HG03558 (cell line): Measurements from ENCODE around the gene AMPH.

Experiments used
- ATAC-seq: cut with Tn5 transposase; IDR thresholded peaks from one replicate; pipeline ENCODE4 v1.9.1; 2021; ENCODE audit warnings: moderate number of reproducible peaks; ENCODE audit not compliant: unreplicated experiment; ENCODE audit errors: extremely low read depth

Gene AMPH

DNA sequence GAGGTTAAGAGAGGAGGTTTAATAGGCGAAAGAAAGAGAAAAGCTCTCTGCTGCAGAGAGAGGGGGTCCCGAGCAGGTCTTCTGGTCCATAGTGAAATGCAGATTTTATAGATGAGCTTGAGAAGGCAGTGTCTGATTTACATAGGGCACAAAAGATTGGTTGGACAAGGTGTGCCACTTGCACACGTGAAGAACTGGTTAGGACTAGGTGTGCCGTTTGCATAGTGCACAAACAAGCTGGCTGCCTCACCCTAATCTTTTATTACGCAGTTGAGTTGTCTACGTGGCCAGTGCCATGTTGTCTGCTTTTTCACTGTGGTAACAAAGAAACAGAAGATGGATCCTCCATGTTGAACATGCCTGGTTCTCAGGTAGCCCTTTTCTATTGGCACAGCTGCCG is 82.6 kb downstream of the AMPH start:
- ATAC-seq: no peak

DNA sequence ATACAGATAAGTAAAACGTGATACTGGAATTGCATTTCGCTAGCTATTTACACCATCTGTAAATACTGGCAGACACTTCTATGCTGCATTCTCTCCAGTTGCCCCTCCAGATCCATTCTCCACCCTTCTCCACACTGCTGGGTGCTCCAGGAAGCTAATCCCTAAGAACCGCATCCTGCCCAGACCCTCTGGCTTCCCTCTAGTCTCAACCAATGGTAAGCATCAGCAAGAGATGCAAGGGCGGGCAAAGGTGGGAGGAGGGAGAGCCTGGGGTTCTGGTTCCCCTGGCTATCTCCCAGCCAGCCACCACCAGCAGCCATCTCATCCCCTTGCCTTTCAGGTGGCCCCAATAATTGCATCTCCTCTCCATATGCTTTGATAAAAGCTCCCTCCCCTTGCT is 84.4 kb downstream of the AMPH start:
- ATAC-seq: no peak

DNA sequence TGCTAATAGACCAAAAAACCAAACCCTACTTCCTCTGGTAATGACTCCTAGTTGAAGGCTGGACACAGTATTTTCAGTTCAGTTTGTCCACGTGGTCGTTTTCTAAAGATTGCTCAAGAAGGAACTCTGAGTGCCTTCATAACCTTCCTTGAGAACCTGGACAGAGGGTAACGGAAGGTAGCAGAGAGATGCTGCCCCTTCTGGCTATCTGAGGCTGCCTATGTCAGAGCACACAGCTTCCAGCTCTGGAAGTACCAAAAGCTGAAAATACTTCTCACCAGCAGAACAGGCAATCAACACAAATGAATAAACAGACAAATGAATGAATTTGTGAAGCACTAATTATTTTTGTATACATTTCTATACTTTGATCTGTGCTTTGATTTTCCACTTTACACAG is 85.2 kb downstream of the AMPH start:
- no peak for ATAC-seq

DNA sequence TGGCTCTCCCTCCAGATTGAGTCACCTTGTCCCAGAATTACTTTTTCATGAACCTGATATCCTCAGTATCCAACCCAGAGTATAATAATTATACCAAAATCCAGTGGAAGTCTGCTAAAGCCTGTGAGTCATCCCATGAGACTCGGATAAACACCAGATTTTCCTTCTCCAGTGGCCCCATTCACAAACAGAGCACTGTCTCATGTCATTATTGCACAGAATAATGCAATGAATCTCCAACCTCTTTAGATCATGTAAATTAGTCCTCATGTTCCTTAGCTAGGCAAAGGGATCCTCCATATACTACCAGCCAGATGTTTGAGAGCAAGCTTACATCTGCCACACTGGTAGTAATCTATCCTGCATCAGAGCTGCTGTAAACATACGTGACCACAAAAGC is 89.0 kb downstream of the AMPH start:
- ATAC-seq: no peak

DNA sequence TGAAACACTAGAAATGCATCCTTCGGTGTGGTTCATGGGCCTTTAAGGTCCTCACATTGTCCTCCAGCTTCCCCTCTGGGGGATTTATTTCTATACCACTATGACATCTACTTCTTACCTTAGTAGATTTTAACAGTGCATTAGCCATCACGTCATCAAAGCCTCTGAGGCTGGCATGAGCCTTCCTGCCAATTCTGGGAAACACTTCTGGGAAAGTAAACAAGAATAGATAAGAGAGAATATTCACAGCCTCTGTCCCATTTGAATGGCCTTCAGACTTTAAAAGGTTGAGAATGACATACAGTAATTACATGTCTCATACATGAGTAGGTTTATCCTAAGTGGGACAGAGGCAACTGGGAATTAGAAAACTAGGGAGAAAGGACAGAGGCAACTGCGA is 89.7 kb downstream of the AMPH start:
- no peak for ATAC-seq

DNA sequence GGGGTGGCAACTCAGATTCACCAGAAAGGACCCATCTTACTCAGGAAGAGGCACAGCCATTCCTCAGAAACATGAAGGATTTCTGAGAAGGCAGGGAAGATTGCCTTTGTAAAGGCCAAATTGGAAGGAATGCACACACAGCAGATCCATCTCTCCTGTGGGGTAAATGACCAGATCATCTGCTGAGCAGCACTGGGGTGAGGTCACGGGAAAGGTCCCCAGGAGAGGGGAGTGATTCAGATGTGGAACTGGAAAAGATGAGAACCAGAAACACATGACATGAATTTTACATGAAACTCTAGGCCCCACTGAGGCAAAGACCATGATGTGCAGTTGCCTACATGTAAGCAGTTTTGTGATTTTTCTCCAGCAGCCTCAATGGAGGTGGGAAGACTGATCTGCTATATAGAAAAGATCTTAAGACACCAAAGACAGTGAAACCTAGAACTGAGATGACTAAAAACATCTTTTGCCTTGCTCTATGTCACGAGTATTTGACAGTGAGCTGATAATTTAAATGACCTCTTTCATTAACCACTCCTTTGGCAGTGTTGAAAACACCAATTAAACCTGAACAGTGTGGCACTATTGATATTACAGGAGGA is 91.6 kb downstream of the AMPH start:
- ATAC-seq: no peak

DNA sequence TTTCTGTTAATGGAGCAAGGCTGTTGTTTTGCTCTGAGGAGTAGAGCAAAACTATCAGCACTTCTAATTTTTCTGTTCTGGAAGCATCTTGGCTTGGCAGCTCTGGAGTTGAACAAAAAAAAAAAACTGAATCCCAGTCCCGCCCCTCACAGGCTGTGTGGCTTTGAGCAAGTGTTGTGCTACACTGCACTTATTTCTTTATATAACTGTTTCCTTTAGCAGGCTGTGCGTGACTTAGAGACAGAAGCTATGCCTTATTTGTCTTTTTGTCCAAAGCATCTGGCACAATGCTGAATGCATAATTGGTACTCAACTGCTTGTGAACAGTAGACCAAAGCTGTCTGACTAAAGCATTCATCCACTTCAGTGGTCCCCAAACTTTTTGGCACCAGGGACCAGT is 96.1 kb downstream of the AMPH start:
- no peak for ATAC-seq

DNA sequence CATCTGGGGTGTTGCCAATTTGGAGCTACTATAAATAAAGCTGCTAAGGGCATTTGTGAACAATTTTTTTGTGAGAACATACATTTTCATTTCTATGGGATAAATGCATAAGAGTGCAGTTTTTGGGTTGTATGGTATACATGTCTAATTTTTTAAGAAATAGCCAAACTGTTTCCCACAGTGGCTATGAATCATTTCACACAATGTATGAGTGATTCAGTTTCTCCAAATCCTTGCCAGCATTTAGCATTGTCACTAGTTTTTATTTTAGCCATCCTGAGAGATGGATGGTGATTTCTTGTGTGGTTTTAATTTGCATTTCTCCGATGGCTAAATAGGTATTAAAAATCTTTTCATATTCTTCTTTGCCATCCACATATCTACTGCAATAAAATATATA is 105.3 kb downstream of the AMPH start:
- ATAC-seq: no peak

DNA sequence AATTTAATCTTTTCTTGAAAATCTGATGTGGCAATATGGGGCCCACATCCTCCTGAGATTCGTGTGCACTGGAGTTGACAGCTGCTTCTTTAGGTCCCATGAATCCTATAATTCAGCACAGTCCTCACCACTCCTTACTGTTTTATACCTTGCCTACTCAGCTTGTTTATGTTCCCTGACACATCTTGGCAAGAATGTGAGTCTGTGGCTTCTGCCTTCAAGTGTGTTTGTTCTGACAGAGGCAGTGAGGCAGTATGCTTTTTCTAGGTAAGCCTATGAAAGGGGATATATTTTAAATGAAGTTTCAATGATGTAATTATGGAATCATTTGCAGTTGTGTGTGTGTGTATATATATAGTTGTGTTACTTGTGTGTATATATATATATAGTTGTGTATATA is 106.4 kb downstream of the AMPH start:
- no peak for ATAC-seq

DNA sequence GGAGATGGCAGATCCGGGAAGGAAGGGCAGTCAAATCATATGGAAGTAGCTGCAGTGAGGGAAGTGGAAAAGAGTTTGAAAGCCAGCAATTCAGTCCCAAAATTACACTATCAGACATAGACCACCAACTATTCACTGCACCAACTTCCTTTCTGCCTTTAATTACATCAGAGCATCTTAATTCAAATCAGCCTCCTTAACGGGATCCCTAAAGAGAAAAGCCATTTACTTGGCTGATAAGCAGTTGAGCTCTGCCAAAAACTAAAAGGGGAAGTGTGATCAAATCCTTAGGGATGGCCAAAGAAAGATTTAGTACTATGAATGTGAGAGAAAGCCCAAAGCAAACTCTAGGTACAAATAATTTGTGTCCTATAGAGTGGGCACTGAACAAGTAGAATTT is 110.4 kb downstream of the AMPH start:
- no peak for ATAC-seq

DNA sequence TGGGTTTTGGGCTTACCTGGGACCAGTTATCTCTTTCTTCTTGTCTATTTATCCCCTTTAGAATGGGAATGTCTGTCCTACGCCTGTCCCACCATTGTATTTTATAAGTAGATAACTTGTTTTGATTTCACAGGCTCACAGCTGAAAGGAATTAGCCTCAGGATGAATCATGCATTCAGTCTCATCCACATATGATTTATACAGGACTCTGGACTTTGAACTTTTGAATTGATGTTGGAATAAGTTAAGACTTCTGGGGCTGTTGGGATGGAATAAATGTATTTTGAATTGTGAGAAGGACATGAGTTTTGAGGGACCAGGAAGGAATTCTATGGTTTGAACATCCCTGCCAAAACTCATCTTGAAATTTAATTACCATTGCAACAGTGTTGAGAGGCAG is 112.6 kb downstream of the AMPH start:
- ATAC-seq: no peak

DNA sequence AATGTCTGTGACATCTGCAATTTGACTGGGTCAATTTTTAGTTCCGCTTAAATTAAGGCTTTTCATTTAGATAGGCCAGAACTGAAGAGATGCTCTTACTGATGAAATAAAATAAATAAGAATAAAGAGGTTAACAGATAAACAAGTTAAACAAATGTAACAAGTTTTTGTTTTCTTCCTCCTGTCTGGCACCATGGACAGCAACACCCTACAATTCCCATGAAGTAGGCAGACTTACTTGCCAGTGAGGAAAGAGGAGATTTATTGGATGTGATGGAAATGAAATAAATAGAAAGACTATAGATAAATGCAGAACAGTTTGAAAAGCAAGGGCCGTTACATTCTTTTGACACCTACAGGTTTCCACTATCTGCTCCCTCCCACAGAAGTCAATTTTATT is 118.5 kb downstream of the AMPH start:
- ATAC-seq: no peak

DNA sequence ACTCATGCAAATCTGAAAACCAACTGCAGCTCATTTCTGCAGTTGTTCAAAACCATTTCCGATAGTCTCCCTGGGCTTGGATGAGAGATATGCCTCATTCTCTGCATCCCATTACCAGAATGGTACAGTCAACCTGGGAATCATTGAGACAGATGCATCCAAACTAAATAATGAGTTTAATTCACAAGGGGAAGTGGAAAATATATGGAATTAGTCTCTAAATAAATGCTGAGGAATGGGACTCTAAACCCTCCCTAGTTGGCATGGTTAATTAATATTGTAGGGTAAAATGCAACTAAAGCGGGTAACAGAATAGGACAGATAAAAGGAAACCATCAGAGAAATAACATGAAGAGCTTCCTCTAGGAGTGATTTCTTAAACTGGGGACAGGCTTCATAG is 118.9 kb downstream of the AMPH start:
- ATAC-seq: no peak

DNA sequence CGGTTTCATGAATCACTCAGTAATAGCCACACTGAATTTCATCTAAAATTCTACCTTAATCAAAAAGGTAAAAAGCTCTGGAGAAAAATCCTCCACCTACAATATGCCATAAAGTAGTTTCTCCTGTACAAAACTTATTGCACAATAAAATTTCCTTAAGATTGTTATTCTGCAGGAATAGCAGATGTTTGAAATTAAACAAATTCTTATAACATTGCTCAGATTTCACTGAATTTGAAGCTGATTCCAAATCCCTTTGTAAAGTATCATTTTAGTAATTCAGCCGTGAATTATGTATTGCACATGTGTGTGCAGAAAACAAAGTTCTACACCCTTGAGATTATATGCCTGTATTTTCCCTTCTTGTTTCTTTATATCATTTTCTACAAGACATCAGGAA is 123.8 kb downstream of the AMPH start:
- no peak for ATAC-seq

DNA sequence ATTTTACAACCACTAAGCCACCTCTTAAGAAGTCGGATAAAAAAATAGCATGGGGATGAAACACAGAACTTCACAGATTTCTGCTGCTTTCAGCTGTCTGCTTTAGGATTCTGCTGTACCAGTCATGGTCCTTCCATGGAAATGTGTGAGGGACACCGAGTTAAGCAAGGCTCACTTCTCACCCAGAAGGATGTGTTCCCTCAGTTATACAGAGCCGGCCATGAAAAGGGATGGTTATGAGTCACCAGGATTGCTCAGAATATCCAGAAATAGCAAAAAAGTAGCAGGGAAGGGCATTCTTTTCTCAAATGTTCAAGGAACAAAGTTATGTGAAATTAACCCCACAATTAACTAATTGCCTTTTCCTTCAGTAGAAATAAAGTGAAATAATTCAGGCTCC is 124.4 kb downstream of the AMPH start:
- ATAC-seq: no peak

DNA sequence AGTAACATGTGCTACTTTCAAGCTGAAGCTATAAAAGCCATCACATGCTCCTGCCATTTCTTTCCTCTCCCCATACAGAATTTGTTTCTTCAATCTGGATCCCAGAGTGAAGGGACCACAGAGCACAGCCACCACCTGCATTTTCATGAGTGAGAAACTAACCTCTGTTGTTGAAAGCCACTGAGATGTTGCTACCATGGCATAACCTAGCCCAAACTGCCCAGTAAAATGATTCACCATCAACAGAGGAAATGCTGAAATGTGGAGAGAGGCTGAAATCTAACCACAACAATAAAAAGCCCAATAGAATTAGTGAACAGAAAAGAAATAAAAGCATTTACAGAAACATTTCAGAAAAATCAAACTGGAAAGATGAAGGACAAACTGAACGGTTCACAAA is 125.2 kb downstream of the AMPH start:
- no peak for ATAC-seq

DNA sequence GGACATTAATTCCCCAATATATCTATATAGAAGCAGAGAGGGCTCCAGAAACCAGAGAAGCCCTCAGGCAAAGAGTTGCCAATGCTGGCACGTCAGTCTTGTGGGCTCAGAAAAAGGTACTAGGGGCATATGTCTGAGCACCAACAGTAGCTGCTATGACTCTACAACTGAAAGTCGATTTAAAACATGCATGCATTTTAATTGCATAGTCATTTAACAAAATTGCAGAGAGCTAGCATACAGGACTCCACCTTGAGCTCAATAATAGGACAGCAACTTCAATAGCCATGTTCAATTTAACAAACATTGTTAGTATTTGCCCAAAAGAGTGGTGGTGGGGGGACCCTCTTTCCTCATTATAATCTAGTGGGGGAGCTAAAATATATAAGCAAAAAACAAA is 126.5 kb downstream of the AMPH start:
- ATAC-seq: no peak

DNA sequence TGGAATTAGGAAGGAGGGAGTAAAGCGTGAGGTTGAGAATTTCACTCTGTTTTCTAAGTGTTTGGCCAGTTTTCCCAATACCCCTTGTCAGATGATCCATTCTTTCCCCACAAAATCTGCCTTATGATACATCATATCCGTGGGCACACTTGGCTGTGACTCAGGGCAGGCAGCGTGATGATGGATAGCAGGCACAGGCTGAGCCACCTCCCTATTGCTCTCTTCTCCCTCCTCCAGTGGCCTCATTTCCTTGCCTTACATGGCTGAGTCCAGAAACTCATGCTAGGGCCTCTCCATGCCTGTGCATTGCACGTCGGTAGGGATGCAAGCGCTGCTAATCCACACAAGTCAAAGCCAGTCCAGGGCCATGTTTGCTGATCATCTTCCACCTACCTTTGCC is 128.3 kb downstream of the AMPH start:
- no peak for ATAC-seq

DNA sequence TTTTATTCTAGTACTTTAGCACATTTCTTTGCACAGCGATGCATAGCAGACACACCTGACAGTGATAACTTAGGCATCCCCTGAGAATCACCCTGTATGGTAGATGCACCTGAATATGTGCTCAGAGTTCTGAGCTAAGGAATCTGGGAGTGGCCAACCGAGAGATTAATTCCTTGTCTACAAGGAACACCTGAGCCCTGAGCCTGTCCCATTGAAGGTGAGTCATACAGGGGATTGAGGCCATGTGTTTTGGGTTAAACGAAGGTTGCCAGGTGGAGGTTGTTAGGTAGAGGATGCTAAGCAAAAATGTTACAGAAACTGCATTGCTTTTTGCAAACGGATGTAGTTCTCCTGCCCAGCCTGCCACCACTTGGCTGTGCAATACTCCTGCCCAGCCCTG is 128.9 kb downstream of the AMPH start:
- no peak for ATAC-seq

DNA sequence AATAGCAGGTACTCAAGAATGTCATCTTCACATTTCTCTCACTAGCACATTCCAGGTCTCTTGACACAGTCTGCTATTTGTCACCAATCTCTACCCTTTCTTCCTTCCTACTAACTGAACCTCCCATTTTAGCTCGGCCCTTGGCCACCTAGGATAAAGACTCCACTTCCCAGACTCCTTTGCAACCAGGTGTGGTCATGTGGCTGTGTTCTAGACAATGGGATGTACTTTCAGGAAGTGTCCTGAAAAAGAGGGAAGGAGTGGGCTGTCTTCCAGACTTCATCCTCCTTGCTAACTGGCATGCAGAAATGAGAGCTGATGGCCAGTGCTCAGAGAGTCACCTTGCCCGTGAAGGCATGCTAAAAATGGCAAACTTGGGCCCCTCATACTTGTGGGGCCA is 139.2 kb downstream of the AMPH start:
- ATAC-seq: no peak

DNA sequence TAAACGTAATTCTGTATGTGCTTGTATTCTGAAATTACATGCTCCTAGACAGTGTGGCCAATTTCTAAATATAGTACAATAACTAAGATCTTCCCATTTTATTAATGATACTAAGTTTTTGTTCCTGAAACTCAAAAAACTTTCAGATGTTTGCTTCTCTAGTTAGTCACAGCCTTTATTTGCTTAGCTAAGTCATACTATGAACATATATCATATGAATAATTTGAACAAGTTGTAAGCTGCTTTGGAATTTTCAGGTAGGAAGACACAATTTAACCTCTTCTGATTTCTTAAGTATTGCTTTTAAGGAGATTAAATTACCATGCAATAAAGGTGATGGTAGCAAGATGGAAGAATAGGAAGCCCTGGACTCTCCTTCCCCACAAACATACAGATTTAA is 148.7 kb downstream of the AMPH start:
- ATAC-seq: no peak

DNA sequence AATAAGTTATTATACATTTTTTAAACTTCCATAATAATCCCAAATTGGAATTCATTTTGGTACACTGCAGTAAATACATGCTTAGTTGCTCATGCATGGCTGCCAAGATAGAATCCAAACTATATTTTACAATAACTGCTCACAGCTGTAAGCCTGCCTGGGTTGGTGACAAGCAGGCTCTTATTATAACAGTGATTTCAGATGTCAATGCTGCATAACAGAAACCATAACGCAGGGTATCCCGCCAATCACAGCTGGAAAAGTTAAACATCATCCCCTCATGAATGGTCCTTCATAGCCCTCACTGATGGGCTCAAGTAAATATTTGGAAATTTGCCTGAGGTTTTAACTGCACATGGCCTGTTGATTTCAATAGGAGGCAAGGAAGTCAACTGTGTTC is 149.8 kb downstream of the AMPH start:
- ATAC-seq: no peak

DNA sequence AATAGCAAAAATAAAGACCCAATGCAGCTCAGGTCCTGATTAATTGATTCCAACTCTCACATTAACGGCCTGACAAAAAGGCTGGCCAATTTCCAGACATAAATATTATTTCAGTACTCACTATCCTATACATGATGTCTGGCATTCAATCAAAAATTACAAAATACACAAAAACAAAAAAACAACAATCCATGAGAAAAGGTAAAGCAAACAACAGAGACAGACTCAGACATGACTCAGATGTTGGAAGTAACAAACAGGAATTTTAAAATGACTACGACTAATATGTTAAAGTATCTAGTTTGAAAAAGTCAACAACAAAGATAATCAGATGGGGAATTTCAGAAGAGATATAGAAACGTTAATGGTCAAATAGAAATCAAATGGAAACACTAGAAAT is 152.8 kb downstream of the AMPH start:
- ATAC-seq: no peak
